Hematopoietic multipotent progenitor cell treated with erythropoietin and hydrocortisone succinate and interleukin-3 and kit ligand, for 6 days (in vitro differentiated cells): ENCODE data around the gene TTC17.
"Not testable (repeated sequence)": the region's sequence is repeated elsewhere in the genome, so short reads cannot be mapped to it uniquely, and the experiment has no call there.

Experiments used
- DNase-seq: peaks from one replicate; pipeline ENCODE4 v3.0.0-alpha.2; 2015

Gene TTC17, protein sequence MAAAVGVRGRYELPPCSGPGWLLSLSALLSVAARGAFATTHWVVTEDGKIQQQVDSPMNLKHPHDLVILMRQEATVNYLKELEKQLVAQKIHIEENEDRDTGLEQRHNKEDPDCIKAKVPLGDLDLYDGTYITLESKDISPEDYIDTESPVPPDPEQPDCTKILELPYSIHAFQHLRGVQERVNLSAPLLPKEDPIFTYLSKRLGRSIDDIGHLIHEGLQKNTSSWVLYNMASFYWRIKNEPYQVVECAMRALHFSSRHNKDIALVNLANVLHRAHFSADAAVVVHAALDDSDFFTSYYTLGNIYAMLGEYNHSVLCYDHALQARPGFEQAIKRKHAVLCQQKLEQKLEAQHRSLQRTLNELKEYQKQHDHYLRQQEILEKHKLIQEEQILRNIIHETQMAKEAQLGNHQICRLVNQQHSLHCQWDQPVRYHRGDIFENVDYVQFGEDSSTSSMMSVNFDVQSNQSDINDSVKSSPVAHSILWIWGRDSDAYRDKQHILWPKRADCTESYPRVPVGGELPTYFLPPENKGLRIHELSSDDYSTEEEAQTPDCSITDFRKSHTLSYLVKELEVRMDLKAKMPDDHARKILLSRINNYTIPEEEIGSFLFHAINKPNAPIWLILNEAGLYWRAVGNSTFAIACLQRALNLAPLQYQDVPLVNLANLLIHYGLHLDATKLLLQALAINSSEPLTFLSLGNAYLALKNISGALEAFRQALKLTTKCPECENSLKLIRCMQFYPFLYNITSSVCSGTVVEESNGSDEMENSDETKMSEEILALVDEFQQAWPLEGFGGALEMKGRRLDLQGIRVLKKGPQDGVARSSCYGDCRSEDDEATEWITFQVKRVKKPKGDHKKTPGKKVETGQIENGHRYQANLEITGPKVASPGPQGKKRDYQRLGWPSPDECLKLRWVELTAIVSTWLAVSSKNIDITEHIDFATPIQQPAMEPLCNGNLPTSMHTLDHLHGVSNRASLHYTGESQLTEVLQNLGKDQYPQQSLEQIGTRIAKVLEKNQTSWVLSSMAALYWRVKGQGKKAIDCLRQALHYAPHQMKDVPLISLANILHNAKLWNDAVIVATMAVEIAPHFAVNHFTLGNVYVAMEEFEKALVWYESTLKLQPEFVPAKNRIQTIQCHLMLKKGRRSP

DNA sequence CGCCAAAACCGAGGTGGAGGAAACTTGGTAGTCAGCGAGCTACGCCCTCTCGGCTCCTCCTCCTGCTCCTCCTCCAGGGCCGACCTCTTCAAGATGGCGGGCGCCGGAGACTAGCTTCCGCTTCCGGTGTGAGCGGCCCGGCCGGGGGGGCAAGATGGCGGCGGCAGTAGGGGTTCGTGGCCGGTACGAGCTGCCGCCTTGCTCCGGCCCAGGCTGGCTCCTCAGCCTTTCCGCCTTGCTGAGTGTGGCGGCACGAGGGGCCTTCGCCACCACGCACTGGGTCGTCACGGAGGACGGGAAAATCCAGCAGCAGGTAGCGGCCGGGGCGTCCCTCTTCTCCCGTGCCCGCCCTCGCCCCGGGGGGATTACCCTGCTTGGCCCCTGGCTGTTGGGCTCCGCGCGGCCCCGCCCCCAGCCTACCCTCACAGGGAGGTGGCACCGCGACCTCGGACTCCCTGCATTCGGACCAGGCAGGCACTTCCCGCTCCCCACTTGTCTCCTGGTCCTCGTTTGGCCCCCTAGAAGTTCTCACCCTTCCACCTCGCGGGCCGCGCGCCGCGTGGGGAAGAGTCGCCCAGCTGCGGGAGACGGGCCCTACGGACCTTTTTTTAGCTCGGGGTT lies at the start of gene TTC17:
TTC17 (plus strand) TSS at position 120 of the 621 bp plus-strand sequence; CDS start at position 155, 35 bp downstream.
- peak; percentile 98 for DNase-seq

DNA sequence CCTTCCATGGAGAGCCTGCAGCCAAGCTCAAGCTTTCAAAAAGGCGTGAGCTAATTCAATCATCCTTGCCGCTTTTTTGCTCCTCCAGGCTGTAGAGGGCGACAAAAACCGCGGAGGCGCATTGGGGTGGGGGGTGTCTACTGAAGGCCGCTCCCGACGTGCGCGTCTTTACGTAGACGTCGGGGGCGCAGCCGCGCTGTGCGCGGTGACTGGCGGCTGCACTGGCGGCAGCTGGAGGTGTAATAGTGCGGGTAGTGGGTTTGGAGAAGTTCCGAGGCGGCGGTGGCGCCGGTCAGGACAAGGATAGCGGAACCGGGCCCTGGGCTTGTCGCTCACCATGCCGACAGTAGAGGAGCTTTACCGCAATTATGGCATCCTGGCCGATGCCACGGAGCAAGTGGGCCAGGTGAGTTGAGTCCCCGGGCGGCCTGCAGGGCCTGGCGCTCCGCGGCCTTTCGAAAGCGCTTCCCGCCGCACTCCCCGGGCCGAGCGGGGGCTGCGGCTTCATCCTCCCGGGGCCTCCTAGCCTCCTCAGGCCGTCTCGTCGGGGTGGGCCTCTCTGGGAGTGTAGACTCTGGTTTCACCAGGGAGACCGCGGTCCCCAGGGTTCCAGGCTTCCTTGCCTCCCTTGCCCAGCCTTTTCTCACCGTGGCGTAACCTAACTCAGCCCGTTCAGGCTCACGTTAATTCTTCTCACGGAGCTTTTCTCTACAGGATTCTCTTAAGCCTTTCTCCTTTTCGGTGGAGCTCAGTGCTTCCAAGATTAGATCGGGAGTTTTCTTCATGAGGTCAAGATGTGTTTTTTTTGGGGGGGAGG lies 46.7 kb upstream of the TTC17 start, which contains the start of gene API5:
API5 (plus strand) TSS at position 206 of the 817 bp plus-strand sequence; CDS start at position 338, 132 bp downstream.
- DNase-seq = peak; percentile 98

DNA sequence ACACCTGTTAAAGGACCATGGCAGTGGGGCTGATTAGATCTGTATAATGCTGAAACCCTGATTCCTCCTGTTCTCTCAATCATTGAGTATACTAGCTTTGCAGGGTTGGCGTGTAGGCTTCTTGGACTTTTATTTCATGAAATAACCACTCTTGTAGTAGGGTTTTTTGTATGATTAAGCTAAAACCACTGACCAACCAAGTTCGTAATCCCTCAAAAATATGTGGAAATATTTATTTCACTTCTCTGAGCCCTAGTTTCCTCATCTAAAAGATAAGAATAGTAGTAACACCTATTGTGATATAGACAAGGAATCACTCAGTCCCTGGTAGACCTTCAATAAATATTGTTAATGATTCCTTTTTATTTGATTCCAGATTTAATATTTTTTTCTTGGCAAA lies 42.8 kb upstream of the TTC17 start:
- no peak for DNase-seq

DNA sequence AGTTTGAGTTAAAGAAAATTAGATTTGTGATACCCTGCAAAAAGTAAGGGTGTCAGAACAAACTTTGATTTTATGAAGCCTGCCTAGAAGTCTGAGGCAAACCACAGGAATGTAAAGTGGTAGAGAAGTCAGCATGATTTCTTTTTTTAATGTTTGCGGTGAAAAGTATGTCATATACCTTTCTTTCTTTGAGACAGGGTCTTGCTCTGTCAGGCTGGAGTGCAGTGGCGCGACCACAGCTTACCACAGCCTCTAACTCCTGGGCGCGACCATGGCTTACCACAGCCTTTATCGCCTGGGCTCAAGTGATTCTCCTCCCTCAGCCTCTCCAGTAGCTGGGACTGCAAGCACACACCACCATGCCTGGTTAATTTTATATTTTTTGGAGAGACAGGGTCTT lies 42.3 kb upstream of the TTC17 start:
- DNase-seq = peak; percentile 56

DNA sequence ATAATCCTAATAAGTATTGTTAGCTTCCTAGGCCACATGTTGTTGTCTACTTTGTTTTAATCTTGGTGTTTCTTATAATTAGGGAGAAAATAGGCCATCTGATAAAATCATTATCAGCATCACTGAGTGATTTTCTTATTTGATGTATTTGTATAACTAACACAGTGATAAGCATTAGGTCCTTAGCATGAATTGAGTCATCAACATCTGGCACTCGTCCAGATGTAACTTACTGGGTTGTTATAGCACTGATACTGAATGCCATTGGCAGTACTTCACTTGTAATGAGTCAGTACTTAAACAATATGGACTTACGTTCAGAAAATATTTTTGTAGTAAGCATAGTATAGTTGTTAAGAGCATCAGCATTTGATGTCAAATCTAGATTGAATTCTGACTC lies 30.7 kb upstream of the TTC17 start:
- peak; percentile 86 for DNase-seq

DNA sequence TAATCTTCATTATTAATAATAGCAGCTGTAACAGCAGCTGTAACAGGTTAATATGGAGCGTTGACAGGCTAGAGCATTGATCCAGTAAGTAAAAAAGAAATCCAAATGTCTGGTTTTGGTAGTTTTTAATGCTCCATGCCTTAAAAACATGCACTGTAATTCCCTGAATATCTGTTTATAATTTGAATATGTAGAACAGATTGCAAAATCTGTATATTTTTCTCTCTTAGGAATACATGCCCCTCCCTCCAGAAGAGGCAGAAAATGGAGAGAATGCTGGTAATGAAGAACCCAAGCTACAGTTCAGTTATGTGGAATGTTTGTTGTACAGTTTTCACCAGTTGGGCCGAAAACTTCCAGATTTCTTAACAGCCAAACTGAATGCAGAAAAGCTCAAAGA lies 30.2 kb upstream of the TTC17 start:
- no peak for DNase-seq

DNA sequence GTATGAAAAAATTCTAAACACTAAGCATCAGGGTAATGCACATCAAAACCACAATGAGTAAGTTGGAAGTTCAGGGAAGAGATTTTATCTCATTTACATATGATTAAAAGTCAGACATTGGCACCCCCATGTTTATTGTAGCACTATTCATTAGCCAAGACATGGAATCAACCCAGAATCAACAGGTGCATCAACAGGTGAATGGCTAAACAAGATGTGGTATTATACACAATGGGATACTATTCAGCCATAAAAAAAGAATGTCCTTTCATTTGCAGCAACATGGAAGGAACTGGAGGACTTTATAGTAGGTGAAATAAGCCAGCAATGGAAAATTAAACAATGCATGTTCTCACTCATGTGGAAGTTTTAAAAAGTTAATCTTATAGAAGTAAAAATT lies 17.6 kb upstream of the TTC17 start:
- DNase-seq = no peak

DNA sequence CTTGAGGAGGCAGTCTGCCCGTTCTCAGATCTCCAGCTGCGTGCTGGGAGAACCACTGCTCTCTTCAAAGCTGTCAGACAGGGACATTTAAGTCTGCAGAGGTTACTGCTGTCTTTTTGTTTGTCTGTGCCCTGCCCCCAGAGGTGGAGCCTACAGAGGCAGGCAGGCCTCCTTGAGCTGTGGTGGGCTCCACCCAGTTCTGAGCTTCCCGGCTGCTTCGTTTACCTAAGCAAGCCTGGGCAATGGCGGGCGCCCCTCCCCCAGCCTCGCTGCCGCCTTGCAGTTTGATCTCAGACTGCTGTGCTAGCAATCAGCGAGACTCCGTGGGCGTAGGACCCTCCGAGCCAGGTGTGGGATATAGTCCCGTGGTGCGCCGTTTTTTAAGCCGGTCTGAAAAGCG lies 7.3 kb upstream of the TTC17 start:
- DNase-seq = not testable (repeated sequence)

DNA sequence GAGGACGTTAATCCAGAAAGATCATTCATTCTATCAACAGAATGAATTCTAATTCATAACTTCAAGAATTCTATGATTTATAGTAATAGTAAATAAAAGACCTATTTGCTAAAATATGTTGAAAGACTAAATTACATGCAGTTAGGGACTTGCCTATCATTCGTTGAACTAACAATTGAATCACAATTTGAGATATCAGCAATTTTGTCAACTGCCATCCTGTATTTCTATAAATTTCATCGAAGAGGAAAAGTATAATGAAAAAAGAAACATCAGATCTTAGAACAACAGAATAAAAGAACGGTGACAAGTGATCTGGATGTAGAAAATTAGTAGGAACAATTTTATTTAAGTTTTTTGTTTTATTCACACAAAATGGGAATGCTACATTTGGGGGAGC lies 4.4 kb upstream of the TTC17 start:
- DNase-seq = no peak

DNA sequence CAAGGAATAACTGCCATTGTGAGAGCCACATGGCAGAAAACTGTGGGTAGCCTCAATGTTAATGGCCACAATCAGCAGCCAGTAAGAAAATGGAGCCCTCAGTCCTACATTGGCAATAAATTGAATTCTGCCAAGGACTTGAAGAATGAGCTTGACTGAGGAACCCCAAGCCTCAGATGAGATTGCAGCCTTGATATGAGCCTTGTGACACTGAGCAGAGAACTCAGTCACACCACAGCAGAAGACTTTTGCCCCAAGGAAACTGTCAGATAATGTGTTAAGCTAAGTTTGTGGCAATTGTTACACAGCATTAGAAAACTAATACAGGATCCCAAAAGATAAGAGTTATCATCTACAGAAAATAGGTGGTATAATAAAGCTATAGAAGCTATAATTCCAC lies 2.4 kb upstream of the TTC17 start:
- peak; percentile 61 for DNase-seq

DNA sequence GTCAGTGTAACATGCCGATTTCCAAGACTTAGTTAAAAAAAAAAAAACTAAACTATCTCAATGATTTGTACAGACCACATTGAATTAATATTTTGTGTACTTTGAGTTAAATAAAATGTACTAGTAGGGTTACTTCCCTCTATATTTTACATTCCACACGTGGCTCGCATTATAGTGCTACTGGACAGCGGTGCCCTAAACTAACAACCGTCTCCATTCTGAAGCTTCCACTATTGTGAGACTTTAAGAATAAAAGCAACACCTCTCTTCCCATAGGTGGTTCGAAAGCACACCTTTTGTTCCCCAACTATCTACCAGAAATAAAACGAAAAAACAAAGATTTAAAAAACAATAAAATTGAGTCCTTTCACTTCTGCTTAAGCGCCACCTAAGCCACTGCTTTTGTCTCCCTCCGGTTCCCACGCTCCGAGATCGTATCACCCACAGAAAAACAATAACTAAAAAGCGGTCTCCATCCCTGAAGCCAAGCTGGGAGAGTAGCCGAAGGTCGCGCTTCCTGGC lies 380 bp upstream of the TTC17 start:
- peak; percentile 55 for DNase-seq

DNA sequence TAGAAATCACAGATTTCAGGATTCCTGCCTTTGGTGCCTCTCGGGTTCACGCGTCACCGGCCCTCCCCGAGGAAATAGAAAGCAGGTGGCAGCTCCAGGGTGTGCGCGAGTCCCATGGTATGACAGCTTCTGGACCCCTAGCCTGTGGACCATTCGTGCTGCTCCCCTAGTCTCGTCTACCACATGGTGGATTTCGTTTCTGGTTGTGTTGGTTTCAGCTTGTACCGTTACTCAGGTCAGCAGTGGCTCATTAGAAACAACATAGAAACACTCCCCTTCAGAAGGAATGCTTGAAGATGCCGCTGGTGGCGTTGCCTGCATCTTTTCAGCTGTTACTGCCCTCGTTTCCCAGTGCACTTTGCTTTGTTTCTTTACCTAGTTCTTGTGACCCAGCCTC lies 700 bp downstream of the TTC17 start:
- DNase-seq = peak; percentile 59

DNA sequence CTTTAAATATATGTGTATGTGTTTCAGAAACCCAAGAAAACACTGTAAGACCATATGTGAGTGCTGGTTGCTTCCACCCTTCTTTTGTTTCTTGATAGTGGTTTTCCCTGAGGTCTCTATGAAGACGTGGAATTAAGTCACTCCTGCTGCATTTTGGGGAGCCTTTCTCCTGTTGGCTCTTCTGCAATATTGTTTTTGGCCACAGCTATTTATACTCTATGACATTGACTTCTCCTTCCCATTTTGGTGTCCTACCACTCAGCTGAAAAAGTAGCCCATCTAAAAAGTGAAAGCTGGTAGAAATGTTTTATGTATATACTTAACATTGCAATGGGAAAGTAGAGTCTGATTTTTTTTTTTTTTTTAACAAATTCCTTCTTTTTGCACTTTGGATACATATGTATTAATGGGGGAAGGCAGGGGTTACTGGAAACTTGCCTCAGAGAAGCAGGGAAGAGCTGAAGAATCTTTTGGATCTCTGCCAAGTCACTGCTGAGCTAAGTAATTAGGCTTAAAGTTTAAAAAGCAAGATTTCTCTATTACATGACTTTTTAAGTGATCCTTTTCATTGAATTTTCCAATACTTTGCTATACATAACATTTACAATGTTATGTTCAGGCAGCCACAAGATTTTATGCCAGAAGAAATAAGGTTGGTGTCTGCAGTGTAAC lies 1.8 kb downstream of the TTC17 start:
- peak; percentile 81 for DNase-seq

DNA sequence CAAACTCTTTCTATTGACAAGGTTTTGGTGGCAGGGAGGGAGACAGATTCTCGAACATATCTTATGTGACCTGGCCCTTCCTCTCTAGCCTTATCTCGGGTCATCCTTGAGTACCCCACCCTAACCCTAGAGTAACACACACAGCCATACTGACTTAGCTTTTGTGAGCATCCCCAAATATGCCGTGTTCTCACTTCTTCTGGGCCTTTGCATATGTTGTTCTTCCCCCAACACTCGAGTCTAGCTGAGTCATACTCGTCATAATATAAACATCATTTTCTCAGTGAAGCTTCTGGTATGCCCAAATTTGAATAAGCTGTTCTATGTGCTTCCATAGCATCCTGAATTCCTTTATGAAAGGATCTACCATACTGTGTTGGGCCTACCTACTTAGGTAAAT lies 8.0 kb downstream of the TTC17 start:
- peak; percentile 74 for DNase-seq

DNA sequence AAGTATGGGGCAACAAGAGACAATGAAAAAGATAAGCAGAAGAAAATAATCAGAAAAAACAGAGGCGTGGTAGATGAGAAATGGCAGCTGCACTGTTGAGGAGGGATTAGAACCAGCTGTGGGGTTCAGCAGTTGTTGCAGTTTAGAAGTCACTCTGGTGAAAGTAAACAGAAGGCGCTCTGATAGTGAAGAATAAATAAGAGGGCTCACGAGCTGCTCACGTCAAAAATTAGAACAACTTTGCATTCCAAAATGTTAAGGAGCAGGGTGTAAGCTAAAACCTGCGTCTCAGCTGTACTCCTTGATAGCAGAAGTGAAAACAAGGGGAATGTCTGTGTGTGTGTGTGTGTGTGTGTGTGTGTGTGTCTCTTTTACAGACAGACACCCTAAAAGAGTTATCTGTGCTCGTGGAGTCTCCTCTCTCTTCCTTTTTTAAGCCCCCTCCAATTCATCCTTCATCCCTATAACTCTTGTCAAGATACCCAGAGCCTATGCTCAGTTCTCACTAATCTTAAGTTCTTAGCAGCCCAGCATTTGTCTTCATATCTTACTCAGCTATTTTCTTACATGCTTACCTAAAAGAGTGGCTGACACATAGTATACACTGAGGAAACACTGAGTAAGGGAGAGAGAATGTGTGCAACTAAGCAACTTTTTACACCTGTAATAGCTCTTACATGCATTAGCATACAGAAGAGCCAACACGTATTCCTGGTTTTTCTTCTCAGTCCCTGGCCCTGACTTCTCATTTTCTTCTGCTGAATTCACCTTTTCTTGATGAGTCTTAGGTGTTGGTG lies 8.9 kb downstream of the TTC17 start:
- peak; percentile 66 for DNase-seq

DNA sequence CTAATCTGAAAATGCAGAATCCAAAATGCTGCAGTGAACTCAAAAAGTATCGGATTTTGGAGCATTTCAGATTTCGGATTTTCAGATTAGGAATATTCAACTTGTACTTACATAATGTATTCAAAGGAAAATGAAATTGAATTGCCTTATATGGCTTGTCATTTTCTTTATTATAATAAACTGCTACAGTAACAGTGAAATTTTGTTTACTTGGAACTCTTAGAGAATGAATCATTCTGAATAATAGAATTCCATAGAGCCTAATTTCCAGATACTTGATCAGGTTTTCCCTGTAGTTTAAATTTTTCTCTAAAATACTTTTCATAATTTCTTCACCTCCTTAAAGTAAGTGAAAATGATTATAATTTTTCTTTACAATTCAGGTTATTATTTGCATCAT lies 17.3 kb downstream of the TTC17 start:
- no peak for DNase-seq

DNA sequence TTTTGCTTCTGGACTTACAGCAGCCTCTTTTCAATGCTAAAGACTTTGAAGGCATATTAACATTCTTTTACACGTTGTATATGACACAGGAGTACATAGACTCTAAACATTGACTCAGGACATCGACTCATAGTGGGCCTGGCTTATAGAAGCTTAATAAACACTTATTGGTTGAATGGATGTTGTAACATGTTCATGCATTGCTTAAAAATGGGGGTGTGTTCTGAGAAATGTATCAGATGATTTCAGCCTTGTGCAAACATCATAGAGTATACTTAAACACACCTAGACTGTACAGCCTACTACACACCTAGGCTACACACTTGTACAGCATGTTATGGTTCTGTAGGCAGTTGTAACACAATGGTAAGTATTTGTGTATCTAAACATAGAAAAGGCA lies 17.9 kb downstream of the TTC17 start:
- DNase-seq = no peak

DNA sequence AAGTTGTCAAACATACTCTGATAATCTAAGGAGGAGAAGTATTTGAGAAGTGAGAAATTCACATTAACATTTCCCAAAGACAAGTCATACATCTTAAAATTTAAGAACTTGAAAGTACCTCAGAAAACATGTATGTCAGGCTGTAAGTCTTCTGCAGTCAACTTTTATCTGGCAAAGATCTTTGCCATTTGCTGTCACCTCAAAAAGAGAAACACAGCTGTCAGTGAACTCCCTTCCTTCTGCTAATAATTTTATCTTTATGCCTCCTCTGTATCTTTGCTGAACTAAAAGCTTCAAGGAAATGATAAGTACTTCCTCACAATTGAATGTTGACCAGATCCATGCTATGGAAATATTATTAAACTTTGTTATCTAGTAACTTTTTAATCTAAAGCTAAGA lies 18.7 kb downstream of the TTC17 start:
- DNase-seq = peak; percentile 55

DNA sequence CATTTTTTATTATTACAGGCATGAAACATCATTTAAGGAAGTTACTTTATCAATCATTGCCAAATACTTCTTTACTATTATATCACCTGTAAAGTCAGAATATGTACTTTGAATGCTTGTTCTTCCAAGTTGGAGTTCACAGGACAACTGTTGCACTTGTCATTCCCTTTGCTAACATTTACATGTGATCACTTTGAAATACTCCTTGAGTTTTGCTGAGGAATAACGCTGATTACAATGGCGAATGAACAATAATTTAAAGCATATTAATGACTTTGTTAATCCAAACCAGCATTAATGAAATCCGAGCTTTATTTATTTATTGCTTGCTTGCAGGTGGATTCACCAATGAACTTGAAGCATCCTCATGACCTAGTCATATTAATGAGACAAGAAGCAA lies 20.2 kb downstream of the TTC17 start:
- DNase-seq = no peak

DNA sequence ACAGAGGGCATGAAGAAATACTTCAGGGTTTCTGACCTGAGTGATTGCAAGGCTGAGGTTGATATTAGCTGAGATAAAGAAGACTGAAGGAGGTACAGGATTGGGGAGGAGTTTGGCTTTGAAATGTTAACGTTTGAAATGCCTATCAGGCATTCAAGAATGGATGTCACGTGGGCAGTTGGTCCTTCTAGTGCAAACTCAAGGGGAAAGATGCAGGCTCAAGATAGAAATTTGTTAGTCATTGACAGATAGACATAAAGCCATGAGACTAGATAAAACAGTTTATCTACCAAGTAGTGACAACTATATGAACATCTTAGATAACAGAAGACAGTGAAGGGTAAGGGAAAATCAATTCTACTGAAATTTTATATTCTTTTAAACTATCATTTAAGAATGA lies 23.1 kb downstream of the TTC17 start:
- peak; percentile 43 for DNase-seq
